Suprapubic skin (tissue), 3 donors: ENCODE data around the gene DBT.

Experiments used
- CTCF ChIP-seq, 2 donors: fragments of 200-600 bp in 1 of 2; fragments of 450-650 bp in 1 of 2; sonication (generic) in 1 of 2; IDR thresholded peaks; one replicate each; pipeline ENCODE4 v1.5.1; 2016 to 2019; ENCODE audit warnings: antibody characterized with exemption in 2 of 2, mild to moderate bottlenecking in 1 of 2, moderate library complexity in 1 of 2
- EP300 ChIP-seq: sonication (generic); formaldehyde crosslinking; IDR thresholded peaks from one replicate; pipeline ENCODE4 v1.6.1; 2017; ENCODE audit warnings: antibody characterized with exemption

- TF ChIP-seq CTCF (IDR thresholded peaks at IDR 0.05): no peak
- TF ChIP-seq EP300: no peak
These were observed 37.5 kb upstream of the DBT start for GRCh38 chr1:100287162-100287561.
